Measurements from ENCODE around the gene METTL27. TPM values are rescaled to one million over a fixed set of nuclear protein-coding genes. Genes with fewer than 3 reads are reported as not detected.
"Not testable (repeated sequence)": the region's sequence is repeated elsewhere in the genome, so short reads cannot be mapped to it uniquely, and the experiment has no call there.

METTL27 gene
- total RNA-seq, 1 donor from 2014 or later: 0.35 TPM

DNA sequence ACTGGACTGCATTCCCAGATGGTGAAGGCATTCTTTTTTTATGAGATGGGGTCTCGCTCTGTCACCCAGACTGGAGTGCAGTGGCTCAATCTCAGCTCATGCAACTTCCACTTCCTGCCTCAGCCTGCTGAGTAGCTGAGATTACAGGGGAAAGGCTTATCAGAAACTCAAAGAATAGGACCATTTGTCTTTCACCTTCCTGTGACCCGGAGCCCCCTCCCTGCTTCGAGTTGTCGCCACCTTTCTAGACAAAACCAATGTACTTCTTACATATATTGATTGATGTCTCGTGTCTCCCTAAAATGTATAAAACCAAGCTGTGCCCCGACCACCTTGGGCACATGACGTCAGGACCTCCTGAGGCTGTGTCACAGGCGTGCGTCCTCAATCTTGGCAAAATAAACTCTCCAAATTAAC is 1.8 kb upstream of the METTL27 start:
- DNase-seq (ENCODE audit: low spot score): no peak

DNA sequence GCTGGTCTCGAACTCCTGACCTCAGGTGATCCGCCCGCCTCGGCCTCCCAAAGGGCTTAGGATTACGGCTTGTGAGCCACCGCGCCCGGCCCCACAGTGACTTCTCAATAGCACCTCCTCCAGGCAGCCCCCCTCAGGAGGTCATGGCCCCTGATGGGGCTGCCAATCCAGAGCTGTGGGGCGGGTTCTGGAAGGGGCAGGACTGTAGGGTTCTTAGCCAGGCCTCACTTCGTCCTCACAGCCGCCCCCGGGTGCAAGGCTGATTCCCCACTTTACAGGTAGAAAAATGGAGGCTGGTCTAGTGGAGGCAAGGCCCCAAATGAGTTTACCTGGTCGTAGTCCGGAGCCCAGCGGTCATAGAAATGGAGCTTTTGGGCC is 638 bp downstream of the METTL27 start:
- intact Hi-C loops (cut with DNase I): loop anchor here (10.0 kb wide), 1 partner anchor 107 kb away; the partner anchor contains the start of gene ABHD11
- DNase-seq (ENCODE audit: low spot score): no peak

More for the DNA sequence above, 1.8 kb upstream of the METTL27 start:
- intact Hi-C loops (cut with DNase I): loop anchor here (10.0 kb wide), 1 partner anchor 109 kb away; the partner anchor contains the start of gene ABHD11

DNA sequence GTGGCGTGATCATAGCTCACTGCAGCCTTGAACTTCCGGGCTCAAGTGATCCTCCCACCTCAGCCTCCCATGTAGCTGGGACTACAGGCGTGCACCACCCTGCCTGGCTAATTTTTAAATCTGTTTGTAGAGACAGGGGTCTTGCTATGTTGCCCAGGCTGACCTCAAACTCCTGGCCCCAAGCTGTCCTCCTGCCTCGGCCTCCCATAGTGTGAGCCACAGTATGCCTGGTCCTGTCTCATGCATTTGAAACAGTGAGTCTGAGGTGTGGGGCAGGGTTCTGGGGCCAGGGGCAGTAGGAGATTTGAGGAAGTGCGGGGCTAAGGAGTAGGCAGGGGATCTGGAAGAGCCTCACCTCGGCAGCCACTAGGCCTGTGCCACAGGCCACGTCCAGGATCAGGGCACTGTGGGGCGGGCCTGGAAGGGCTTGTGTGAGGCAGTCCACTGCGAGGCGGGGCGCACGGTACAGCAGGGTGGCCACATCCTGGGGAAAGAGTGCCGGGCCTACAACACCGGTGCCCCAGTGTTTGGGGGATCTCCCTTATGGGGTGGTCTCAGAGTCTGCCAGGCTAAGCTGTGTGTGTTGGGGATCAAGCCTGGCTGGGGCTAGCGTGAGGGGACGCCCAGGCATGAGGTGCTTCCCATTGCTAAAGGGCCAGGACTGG is 1.5 kb downstream of the METTL27 start:
- intact Hi-C loops (cut with DNase I): loop anchor here (10.0 kb wide), 1 partner anchor 106 kb away; the partner anchor contains the start of gene ABHD11
- DNase-seq (ENCODE audit: low spot score): no peak

DNA sequence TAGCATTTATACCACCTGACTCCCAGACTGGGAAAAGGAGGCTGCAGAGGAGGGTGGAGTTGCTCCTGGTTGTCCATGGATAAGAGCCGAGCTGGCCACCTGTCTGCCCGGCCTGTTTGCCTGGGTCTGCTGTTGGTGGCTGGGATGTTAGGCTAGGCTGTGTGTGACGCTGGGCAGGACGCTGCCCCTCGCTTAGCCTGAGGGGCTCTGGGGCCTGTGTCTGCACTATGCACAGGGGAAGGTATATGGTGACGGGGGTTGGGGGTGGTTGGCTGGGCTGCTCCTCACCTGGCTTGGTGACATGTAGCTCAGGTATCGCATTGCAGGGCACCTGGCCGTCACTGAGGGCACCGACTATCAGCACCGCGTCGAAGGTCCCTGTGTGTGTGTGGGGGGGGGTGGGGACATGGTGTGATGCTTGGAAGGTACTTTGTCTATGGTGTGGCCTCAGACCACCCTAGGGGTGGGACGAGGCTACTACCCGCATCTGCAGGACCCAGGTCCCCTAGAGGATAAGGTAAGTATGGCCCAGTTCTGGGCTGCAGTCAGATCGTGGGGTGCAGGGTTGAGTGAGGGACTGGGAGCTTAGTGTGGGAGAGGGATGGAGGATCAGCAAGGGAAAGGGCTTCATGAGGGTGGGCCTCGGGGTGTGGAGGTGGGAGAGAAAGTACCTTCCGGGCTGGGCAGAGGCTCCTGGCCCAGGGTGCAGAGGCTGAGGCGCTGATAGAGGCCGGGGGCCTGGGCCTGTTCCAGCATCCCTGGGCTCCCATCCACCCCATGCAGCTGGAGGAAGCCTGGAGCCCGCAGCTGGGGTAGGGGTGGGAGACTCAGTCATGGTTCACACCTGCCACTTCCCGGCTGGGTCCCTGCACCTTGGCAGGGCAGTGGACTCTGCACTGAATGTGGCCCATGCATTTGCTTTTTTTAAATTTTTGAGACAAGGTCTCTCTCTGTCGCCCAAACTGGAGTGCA is 2.3 kb downstream of the METTL27 start:
- intact Hi-C loops (cut with DNase I): loop anchor here (10.0 kb wide), 1 partner anchor 105 kb away; the partner anchor contains the start of gene ABHD11
- DNase-seq (ENCODE audit: low spot score): no peak

DNA sequence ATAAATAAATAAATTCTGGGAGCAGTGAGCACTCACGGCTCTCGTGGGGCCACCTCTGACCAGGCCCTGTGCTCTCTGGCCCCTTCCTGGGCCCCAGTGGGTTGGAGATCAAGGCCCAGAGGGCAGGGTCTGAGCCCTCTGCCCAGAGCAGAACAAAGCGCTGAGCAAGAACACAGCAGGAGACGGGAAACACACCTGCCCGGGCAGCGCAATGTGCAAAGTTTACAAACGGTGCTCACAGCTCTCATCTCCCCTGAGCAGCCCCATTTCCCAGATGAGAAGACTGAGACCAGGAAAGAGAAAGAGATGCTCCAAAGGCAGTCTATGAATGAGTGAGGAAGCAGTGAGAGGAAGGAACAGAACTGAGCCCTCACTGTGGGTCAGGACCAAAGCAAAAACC is 3.0 kb downstream of the METTL27 start:
- DNase-seq (ENCODE audit: low spot score): no peak
- intact Hi-C loops (cut with DNase I): no loop called here

DNA sequence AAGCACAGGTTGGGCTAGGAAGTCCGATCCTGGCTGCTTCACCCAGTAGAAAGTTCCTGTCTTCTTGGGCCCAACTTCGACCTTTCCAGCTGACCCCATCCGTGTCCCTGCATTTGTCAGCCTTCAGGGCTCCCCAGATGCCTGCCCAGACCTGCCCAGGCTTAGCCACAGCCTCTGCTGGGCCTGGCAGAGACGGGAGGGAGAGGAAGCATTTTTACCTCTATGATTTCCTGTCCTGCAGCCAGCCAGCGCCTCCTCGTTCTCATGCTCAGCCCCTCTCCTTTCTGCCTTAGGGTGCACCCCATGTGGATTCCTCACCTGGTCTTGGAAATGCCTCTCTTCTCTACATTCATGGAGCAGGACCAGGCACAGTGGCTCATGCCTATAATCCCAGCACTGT is 3.7 kb downstream of the METTL27 start:
- no peak for DNase-seq (ENCODE audit: low spot score)
- intact Hi-C loops (cut with DNase I): no loop called here

DNA sequence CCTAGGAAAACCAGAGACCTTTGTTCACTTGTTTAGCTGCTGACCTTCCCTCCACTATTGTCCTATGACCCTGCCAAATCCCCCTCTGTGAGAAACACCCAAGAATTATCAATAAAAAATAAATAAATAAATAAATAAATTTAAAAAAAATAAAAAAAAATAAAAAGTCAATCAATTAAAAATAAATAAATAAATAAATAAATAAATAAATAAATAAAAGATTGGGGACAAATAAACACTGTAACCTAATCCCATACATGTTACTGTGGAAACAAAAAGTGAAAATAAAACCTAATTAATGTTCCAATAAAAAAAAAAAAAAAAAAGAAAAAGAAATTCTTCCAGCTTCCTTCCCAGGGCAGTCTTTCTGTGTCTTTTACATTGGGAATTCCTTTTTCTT is 5.1 kb downstream of the METTL27 start:
- DNase-seq (ENCODE audit: low spot score); intact Hi-C loops (cut with DNase I): not testable (repeated sequence)

DNA sequence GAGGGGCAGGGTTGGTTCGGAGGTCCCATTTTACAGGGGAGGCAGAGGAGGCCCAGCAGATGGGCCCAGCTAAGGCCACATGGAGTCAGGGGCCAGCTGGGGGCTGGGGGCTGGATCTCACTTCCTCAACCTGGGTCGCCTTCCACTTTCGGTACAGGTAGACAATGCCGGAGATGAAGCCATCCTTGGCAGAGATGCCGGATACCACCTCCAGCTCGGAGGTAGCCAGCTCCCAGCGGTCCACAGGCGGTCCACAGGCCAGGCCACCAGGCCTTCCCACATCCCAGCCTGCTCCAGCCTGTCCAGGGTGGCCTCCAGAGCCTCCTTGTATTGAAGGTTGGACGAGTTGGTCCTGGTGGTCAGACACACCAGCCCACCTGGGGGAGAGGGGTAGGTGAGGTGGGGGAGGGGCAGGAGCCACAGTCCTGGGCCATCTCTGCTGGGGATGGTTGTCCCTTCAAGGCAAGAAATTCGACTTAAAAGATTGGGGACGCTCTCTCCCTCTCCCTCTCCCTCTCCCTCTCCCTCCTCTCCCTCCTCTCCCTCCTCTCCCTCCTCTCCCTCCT is 7.6 kb downstream of the METTL27 start:
- no peak for DNase-seq (ENCODE audit: low spot score)

DNA sequence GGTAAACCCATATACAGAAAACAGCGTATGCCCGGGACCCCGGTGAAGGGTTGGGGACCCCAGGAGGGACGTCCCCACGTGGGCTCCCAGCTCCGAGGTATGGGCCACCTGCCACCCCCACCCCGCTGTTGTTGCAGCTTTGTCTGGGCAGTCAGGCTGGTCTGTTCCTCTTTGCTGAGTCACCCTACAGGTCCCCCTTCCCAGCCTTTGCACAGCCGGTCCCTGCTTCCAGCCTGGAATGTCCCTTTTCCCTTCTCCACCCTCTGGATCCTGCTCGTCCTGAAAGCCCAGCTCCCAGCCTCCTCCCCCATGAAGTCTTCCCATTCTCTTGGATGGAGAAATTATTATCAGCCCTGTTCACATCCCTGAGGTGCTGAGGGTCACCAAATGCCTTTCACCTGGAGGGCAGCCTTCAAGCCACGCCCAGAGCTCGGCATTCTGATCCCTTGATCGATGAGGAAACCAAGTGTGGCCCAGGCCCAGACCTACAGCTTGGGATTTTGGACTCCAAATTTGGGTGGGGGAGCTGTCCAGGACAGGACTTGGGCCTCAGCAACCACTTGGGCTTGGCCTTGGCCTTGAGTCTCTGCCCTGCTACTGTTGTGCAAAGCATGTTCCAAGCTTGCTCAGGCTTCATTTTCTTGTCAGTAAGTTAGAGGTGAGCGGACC is 8.9 kb downstream of the METTL27 start:
- intact Hi-C loops (cut with DNase I): no loop called here
- DNase-seq (ENCODE audit: low spot score): no peak

More for the DNA sequence above, 7.6 kb downstream of the METTL27 start:
- intact Hi-C loops (cut with DNase I): no loop called here

DNA sequence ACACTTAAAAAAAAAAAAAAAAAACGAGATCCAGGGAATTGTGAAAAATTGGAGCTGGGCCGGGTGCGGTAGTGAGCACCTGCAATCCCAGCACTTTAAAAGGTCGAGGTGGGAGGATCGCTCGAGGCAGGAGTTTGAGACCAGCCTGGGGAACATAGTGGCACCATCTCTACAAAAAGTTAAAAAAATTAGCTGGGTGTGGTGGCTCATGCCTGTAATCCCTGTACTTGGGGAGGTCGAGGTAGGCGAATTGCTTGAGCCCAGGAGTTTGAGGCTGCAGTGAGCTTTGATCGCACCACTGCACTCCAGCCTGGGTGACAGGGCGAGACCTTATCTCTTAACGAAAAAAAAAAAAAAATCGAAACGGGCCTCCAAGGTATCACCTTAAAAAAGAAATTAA is 9.5 kb downstream of the METTL27 start:
- no peak for DNase-seq (ENCODE audit: low spot score)
- intact Hi-C loops (cut with DNase I): no loop called here

DNA sequence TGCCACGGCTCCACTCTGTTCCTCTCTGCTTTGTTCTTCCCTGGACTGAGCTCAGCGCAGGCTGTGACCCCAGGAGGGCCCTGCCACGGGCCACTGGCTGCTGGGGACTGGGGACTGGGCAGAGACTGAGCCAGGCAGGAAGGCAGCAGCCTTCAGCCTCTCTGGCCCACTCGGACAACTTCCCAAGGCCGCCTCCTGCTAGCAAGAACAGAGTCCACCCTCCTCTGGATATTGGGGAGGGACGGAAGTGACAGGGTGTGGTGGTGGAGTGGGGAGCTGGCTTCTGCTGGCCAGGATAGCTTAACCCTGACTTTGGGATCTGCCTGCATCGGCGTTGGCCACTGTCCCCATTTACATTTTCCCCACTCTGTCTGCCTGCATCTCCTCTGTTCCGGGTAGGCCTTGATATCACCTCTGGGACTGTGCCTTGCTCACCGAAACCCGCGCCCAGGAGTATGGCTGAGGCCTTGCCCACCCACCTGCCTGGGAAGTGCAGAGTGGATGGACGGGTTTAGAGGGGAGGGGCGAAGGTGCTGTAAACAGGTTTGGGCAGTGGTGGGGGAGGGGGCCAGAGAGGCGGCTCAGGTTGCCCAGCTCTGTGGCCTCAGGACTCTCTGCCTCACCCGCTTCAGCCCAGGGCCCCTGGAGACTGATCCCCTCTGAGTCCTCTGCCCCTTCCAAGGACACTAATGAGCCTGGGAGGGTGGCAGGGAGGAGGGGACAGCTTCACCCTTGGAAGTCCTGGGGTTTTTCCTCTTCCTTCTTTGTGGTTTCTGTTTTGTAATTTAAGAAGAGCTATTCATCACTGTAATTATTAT is 10.3 kb downstream of the METTL27 start:
- intact Hi-C loops (cut with DNase I): no loop called here
- no peak for DNase-seq (ENCODE audit: low spot score)

DNA sequence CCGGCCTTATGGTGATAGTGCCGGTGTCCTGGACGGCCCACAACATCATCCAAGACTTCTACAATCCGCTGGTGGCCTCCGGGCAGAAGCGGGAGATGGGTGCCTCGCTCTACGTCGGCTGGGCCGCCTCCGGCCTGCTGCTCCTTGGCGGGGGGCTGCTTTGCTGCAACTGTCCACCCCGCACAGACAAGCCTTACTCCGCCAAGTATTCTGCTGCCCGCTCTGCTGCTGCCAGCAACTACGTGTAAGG is 10.8 kb downstream of the METTL27 start:
- intact Hi-C loops (cut with DNase I): no loop called here
- DNase-seq (ENCODE audit: low spot score): no peak

DNA sequence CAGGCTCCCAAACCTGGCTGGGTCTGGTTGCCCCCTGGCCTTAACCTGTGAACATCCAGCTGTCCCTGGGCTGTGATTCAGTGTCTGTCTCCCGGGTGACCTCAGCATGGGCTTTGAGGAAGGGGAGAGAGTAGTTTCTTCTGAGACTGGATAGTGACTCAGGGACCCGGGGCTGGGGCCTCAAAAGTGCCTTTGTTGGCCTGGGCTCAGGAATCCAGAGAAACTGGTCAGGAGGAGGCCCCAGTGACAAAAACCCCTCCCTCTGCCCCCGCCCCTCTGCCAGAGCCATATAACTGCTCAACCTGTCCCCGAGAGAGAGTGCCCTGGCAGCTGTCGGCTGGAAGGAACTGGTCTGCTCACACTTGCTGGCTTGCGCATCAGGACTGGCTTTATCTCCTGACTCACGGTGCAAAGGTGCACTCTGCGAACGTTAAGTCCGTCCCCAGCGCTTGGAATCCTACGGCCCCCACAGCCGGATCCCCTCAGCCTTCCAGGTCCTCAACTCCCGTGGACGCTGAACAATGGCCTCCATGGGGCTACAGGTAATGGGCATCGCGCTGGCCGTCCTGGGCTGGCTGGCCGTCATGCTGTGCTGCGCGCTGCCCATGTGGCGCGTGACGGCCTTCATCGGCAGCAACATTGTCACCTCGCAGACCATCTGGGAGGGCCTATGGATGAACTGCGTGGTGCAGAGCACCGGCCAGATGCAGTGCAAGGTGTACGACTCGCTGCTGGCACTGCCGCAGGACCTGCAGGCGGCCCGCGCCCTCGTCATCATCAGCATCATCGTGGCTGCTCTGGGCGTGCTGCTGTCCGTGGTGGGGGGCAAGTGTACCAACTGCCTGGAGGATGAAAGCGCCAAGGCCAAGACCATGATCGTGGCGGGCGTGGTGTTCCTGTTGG is 11.4 kb downstream of the METTL27 start, which contains the start of gene CLDN4:
Gene CLDN4, plus strand, starts transcription at position 316 of the 903 bp plus-strand sequence. Its CDS starts 206 bp downstream, at position 522.
- DNase-seq (ENCODE audit: low spot score): no peak
- intact Hi-C loops (cut with DNase I): no loop called here

DNA sequence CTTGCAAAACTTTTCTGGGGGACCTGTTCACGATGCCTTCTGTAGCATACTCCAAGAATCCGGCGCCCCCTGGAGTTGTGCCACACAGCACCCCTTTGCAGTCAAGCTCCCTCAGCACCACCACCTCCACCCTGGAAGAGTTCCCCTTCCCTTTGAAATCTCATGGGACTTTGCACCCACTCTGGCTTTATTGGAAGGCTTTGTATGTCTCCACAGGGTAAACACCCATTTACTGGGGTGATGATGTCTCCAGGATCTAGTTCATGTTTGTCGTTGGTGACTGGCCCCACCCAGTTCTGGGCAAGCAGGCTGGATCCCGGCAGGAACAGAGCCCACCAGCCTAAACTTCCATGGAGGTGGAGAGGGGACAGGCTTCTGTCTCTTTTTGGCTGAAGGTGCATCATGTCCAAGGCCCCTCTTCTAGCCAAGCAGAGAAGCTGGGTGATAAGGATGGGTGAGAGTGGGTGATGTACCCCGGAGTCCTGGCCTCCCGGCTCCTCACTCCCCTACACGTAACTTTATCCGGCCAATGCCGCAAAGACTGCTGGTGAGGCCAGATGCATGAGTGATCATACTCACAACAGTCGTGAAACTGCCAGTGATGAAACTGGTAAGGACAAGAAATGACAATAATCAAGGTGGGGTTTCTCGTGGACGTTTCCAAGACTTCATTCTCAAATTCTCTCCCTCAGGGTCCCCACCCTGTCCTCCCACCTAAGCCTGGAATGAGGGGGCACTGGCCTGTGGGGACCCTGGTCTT is 12.2 kb downstream of the METTL27 start:
- no peak for DNase-seq (ENCODE audit: low spot score)
- intact Hi-C loops (cut with DNase I): no loop called here

DNA sequence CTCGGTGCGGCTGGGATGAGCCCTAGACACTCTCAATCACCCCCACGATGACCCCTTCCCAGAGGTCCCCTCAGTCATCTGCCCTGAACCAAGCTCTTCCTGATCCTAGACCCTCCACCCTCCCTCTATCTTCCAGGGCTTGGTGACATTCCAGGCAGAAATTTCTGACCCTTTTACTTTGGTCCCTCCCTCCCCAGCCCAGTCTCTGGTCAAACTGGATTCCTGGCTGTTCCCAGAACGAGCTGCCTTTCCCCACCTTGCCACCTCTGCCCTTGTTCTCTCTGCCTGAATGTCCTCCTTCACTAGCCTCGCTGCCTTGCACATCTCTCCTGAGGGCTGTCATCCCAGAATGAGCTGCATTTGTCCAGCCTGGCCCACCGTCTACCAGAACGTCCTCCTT is 12.8 kb downstream of the METTL27 start:
- no peak for DNase-seq (ENCODE audit: low spot score)
- intact Hi-C loops (cut with DNase I): no loop called here

DNA sequence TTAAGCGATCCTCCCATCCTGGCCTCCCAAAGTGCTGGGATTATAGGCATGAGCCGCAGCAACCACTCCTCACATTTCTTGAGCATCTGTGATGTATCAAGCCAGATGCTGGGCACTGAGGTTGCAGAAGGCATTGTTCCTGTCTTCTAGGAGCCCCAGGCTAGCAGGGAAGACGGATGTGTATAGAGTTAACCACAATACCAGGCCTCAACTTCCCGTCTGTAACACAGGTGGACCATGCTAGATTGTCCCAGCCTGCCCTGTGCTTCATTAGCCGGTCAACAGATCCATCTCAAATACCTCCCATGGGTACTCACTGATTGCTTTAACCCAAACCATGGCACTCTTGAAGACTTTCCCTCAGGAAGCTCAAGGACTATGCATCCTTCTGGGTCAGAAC is 13.3 kb downstream of the METTL27 start:
- no peak for DNase-seq (ENCODE audit: low spot score)

DNA sequence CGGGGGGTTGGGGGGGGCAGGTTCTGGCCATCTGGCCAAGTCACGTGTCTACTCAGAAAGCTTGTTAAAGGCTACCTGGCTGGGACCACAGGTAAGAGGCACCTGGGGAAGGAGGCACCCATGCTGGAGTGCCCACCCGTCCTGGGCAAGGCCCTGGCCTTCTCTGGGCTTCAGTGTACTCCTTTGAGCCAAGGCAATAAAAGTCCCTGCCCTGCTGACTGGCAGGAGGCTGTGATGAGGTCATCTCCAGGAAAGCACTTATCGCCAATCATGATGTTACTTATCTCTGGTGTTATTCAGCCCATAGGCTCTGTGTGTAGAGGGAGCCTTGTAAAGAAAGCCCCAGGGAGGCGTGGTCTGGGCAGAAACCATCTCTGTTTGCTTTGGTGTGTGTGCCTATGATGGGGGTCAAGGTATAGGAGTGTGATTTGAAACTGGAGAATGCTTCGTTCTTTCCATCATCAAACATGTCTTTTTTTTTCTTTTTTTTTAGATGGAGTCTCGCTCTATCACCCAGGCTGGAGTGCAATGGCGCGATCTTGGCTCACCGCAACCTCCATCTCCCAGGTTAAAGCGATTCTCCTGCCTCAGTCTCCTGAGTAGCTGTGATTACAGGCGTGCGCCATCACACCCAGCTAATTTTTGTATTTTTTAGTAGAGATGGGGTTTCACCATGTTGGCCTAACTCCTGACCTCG is 14.1 kb downstream of the METTL27 start:
- DNase-seq (ENCODE audit: low spot score): no peak
- intact Hi-C loops (cut with DNase I): no loop called here

More for the DNA sequence above, 13.3 kb downstream of the METTL27 start:
- intact Hi-C loops (cut with DNase I): no loop called here
